C1 segment of cervical spinal cord (tissue), 14 donors: ENCODE measurements around the gene AHCY.
A peak's percentile ranks its signal among the peaks of the same experiment; 100 is the strongest.
"Not testable (repeated sequence)": the region's sequence is repeated elsewhere in the genome, so short reads cannot be mapped to it uniquely, and the experiment has no call there.

ENCODE experiments used
- DNase-seq, 14 donors: peaks; one replicate each; lab custom pipeline; 2025; lab: John Stamatoyannopoulos, UW

The AHCY gene

GRCh38 chr20:34298294-34298784 is 4.8 kb downstream of the AHCY start:
- DNase-seq: not testable (repeated sequence)

- DNase-seq: no peak
Measured at GRCh38 chr20:34296468-34296867, 6.7 kb downstream of the AHCY start.

GRCh38 chr20:34295284-34295683 is 7.9 kb downstream of the AHCY start:
- no peak for DNase-seq

GRCh38 chr20:34294563-34294962 is 8.6 kb downstream of the AHCY start:
- no peak for DNase-seq

- DNase-seq: no peak
Measured at GRCh38 chr20:34293589-34293988, 9.6 kb downstream of the AHCY start.

GRCh38 chr20:34293119-34293518 is 10.0 kb downstream of the AHCY start:
- no peak for DNase-seq

- DNase-seq: no peak
Measured at GRCh38 chr20:34292496-34292895, 10.7 kb downstream of the AHCY start.

- DNase-seq: no peak
Measured at GRCh38 chr20:34290471-34290870, 12.7 kb downstream of the AHCY start.

- not testable (repeated sequence) for DNase-seq
Measured at GRCh38 chr20:34287500-34287899, 15.7 kb downstream of the AHCY start.

- DNase-seq: no peak
Measured at GRCh38 chr20:34285450-34285849, 17.7 kb downstream of the AHCY start.

GRCh38 chr20:34283844-34284243 is 19.3 kb downstream of the AHCY start:
- no peak for DNase-seq

GRCh38 chr20:34282041-34282440 is 21.1 kb downstream of the AHCY start:
- DNase-seq: no peak

- DNase-seq: no peak
Measured at GRCh38 chr20:34281177-34281576, 22.0 kb downstream of the AHCY start.

GRCh38 chr20:34274694-34275093 is 28.5 kb downstream of the AHCY start:
- DNase-seq: no peak

GRCh38 chr20:34271956-34272355 is 31.2 kb downstream of the AHCY start:
- DNase-seq: no peak

GRCh38 chr20:34269996-34270627 is 33.0 kb downstream of the AHCY start:
- DNase-seq: no peak

GRCh38 chr20:34268851-34269636 is 34.1 kb downstream of the AHCY start:
- peak in 2 of 14 donors; percentile 1 to 7 for DNase-seq

GRCh38 chr20:34268145-34268544 is 35.0 kb downstream of the AHCY start:
- DNase-seq: no peak

GRCh38 chr20:34264141-34264540 is 39.0 kb downstream of the AHCY start:
- DNase-seq: no peak

GRCh38 chr20:34263468-34263867 is 39.7 kb downstream of the AHCY start:
- DNase-seq: not testable (repeated sequence)

- peak in 2 of 14 donors; percentile 2 to 29 for DNase-seq
Measured at GRCh38 chr20:34262488-34263288, 40.5 kb downstream of the AHCY start.
